Gastrocnemius medialis (tissue), 4 donors: ENCODE results near the gene PA2G4. TPM values are rescaled to one million over a fixed set of nuclear protein-coding genes. Genes with fewer than 3 reads are reported as not detected.

Experiments
- ATAC-seq, 2 donors: fragments of 150-250 bp; one replicate each; pipeline ENCODE4 v1.9.1; 2016
- DNase-seq, 2 donors: peaks; one replicate each; pipeline ENCODE4 v3.0.0-alpha.2; 2019
- H3K27ac ChIP-seq, 4 donors: fragments of 200-600 bp; sonication (generic); 1 replicate in 1 of 4; 2 replicates in 3 of 4; pipeline ENCODE4 v1.5.1; 2016 to 2018; ENCODE audit warnings: mild to moderate bottlenecking in 2 of 4, moderate library complexity in 1 of 4
- H3K27me3 ChIP-seq, 3 donors: fragments of 200-600 bp; sonication (generic) in 2 of 3; 1 replicate in 1 of 3; 2 replicates in 2 of 3; pipeline versions ENCODE4 v1.5.1 to v1.6.0; 2016 to 2019; ENCODE audit warnings: mild to moderate bottlenecking in 1 of 3, moderate library complexity in 1 of 3
- H3K36me3 ChIP-seq, 2 donors: fragments of 200-600 bp; sonication (generic) in 1 of 2; one replicate each; pipeline ENCODE4 v1.5.1; 2017 to 2018
- H3K4me1 ChIP-seq, 2 donors: fragments of 200-600 bp; sonication (generic) in 1 of 2; one replicate each; pipeline ENCODE4 v1.5.1; 2016 to 2017; ENCODE audit warnings: mild to moderate bottlenecking in 2 of 2
- H3K4me3 ChIP-seq, 4 donors: fragments of 200-600 bp; sonication (generic) in 3 of 4; 1 replicate in 1 of 4; 2 replicates in 3 of 4; pipeline ENCODE4 v1.5.1; 2016 to 2019; ENCODE audit warnings: mild to moderate bottlenecking in 2 of 4
- H3K9me3 ChIP-seq, 3 donors: fragments of 200-600 bp; sonication (generic) in 2 of 3; 1 replicate in 1 of 3; 2 replicates in 2 of 3; pipeline ENCODE4 v1.5.1; 2016 to 2019
- POLR2A ChIP-seq, 2 donors: fragments of 450-650 bp; IDR thresholded peaks; one replicate each; pipeline ENCODE4 v1.6.1; 2017; ENCODE audit warnings: antibody characterized with exemption in 2 of 2, mild to moderate bottlenecking in 2 of 2, moderate library complexity in 2 of 2
- in situ Hi-C, 4 donors: fragments of 200-750 bp; cut with MboI; loops; one replicate each; pipeline versions ENCODE4 v1.15.0 to v1.8.0; 2017; ENCODE audit warnings: low sequenced_read_pairs in 4 of 4
- intact Hi-C: fragments of 100-400 bp; cut with DNase I; formaldehyde crosslinking; loops from one replicate; pipeline ENCODE4 v1.15.1; 2023; ENCODE audit warnings: low total_unique reads
- total RNA-seq, 4 donors: library from RNA; depleted of rRNA; stranded (reverse); fragments of >200 nt; gene quantifications; one replicate each; pipeline versions ENCODE4 v1.1.0 to v1.2.3, GENCODE V29; 2016
- TF ChIP-seq, protein P1 (sequence below), 5 experiments: fragments of 450-650 bp in 3 of 5; fragments of 200-600 bp in 2 of 5; sonication (generic) in 2 of 5; IDR thresholded peaks in 4 of 5; conservative IDR thresholded peaks in 1 of 5; 1 replicate in 4 of 5; 2 replicates in 1 of 5; pipeline ENCODE4 v1.5.1; 2016 to 2019; ENCODE audit warnings: antibody characterized with exemption in 5 of 5, mild to moderate bottlenecking in 3 of 5, moderate library complexity in 3 of 5

Gene PA2G4
- total RNA-seq, 4 donors from 2014 or later: 109 to 204 (median 127) TPM

GRCh38 chr12:56143217-56143616 lies 38.9 kb downstream of the PA2G4 start:
- DNase-seq (no peak), ATAC-seq (no peak)
- Histone ChIP-seq H3K36me3 (peaks cover 0 to 66% of the 10 kb centered on the region in 2 donors), H3K4me1 (peaks cover 0 to 11% of the 10 kb centered on the region in 2 donors), H3K9me3 (no peaks in the 10 kb centered on the region), H3K4me3 (no peak overlapping the region), H3K27ac (peak overlapping the region; percentile 65 to 82 (median 77)), H3K27me3 (no peaks in the 10 kb centered on the region)
- intact Hi-C loops: no loop called here
- TF ChIP-seq, protein P1, sequence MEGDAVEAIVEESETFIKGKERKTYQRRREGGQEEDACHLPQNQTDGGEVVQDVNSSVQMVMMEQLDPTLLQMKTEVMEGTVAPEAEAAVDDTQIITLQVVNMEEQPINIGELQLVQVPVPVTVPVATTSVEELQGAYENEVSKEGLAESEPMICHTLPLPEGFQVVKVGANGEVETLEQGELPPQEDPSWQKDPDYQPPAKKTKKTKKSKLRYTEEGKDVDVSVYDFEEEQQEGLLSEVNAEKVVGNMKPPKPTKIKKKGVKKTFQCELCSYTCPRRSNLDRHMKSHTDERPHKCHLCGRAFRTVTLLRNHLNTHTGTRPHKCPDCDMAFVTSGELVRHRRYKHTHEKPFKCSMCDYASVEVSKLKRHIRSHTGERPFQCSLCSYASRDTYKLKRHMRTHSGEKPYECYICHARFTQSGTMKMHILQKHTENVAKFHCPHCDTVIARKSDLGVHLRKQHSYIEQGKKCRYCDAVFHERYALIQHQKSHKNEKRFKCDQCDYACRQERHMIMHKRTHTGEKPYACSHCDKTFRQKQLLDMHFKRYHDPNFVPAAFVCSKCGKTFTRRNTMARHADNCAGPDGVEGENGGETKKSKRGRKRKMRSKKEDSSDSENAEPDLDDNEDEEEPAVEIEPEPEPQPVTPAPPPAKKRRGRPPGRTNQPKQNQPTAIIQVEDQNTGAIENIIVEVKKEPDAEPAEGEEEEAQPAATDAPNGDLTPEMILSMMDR (IDR thresholded peaks at IDR 0.05 in 4 of 5, conservative IDR thresholded peaks at IDR 0.05 in 1 of 5): no peak
- TF ChIP-seq POLR2A (IDR thresholded peaks at IDR 0.05): no peak
- in situ Hi-C loops: no loop called here

GRCh38 chr12:56143870-56144269 lies 39.5 kb downstream of the PA2G4 start:
- H3K27me3 ChIP-seq: no peaks in the 10 kb centered on the region
- no peak for DNase-seq
- no peak overlapping the region for H3K4me3 ChIP-seq
- ATAC-seq: peak; percentile 43 to 52
- in situ Hi-C loops (no loop called here), intact Hi-C loops (no loop called here)
- H3K4me1 ChIP-seq: peaks cover 0 to 11% of the 10 kb centered on the region in 2 donors
- peak overlapping the region; percentile 65 to 82 (median 77) for H3K27ac ChIP-seq
- H3K36me3 ChIP-seq: peaks cover 0 to 59% of the 10 kb centered on the region in 2 donors
- H3K9me3 ChIP-seq: no peaks in the 10 kb centered on the region
- no peak for TF ChIP-seq POLR2A (IDR thresholded peaks at IDR 0.05)
- TF ChIP-seq, protein P1 (IDR thresholded peaks at IDR 0.05 in 4 of 5, conservative IDR thresholded peaks at IDR 0.05 in 1 of 5): no peak

GRCh38 chr12:56145217-56145616 lies 40.9 kb downstream of the PA2G4 start:
- in situ Hi-C loops (no loop called here), intact Hi-C loops (no loop called here)
- no peak for ATAC-seq
- Histone ChIP-seq H3K36me3 (peaks cover 0 to 46% of the 10 kb centered on the region in 2 donors), H3K27ac (peak overlapping the region; percentile 65 to 82 (median 77)), H3K27me3 (no peaks in the 10 kb centered on the region), H3K4me3 (no peak overlapping the region), H3K4me1 (peaks cover 0 to 11% of the 10 kb centered on the region in 2 donors), H3K9me3 (no peaks in the 10 kb centered on the region)
- no peak for TF ChIP-seq POLR2A (IDR thresholded peaks at IDR 0.05)
- TF ChIP-seq, protein P1 (IDR thresholded peaks at IDR 0.05 in 4 of 5, conservative IDR thresholded peaks at IDR 0.05 in 1 of 5): no peak
- DNase-seq: no peak

- Histone ChIP-seq H3K9me3 (no peaks in the 10 kb centered on the region), H3K36me3 (peaks cover 0 to 34% of the 10 kb centered on the region in 2 donors), H3K27ac (peak overlapping the region; percentile 43 to 61 (median 46)), H3K4me1 (peaks cover 13 to 22% of the 10 kb centered on the region in 2 donors), H3K4me3 (no peak overlapping the region), H3K27me3 (no peaks in the 10 kb centered on the region)
- in situ Hi-C loops (no loop called here), intact Hi-C loops (no loop called here)
- no peak for TF ChIP-seq POLR2A (IDR thresholded peaks at IDR 0.05)
- TF ChIP-seq, protein P1 (IDR thresholded peaks at IDR 0.05 in 4 of 5, conservative IDR thresholded peaks at IDR 0.05 in 1 of 5): no peak
- ATAC-seq (no peak), DNase-seq (no peak)
These were observed 42.4 kb downstream of the PA2G4 start for GRCh38 chr12:56146492-56147460.
